ENCODE data around the gene DNAJC30.

DNA sequence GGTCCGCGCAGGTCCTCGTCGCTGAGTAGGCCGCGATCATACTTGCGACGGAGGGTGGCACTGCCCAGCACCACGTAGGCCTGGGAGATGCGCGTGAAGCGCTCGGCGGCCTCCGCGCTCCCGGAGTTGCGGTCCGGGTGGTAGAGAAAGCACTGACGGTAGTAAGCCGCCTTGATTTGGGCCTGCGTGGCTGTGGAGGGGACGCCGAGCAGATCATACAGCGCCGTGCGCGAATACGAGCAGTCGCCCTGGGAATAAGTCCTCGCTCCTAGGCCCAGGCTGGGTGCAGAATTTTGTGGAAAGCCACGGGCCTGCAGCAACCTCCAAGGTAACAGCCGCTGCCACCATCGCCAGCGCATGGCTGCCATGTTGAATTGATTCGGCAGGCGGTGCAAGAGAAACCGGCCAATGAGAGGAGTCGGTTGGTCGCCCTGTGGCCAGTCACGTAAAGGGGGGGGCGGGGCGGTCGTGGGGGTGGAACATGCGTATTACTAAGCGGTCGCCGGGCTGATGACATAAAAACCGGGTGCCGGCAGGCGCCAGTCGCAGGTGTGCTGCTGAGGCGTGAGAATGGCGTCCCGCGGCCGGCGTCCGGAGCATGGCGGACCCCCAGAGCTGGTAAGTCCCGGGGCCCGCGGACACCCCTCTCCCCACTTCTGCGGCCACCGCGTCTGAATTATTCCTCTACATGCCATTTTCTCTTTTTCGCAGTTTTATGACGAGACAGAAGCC lies at the start of gene DNAJC30, which contains the start of gene BUD23:
- TF ChIP-seq, protein P1, sequence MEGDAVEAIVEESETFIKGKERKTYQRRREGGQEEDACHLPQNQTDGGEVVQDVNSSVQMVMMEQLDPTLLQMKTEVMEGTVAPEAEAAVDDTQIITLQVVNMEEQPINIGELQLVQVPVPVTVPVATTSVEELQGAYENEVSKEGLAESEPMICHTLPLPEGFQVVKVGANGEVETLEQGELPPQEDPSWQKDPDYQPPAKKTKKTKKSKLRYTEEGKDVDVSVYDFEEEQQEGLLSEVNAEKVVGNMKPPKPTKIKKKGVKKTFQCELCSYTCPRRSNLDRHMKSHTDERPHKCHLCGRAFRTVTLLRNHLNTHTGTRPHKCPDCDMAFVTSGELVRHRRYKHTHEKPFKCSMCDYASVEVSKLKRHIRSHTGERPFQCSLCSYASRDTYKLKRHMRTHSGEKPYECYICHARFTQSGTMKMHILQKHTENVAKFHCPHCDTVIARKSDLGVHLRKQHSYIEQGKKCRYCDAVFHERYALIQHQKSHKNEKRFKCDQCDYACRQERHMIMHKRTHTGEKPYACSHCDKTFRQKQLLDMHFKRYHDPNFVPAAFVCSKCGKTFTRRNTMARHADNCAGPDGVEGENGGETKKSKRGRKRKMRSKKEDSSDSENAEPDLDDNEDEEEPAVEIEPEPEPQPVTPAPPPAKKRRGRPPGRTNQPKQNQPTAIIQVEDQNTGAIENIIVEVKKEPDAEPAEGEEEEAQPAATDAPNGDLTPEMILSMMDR (IDR thresholded peaks at IDR 0.05) = no peak
- TF ChIP-seq CBFB (CRISPR knock-in tag; IDR thresholded peaks at IDR 0.05; ENCODE audit: low read depth) (no peak), ZNF396 (CRISPR knock-in tag; IDR thresholded peaks at IDR 0.05; ENCODE audit: borderline replicate concordance) (no peak), TEAD4 (CRISPR knock-in tag; IDR thresholded peaks at IDR 0.05) (no peak; the same call in 1 of the 2 replicates), SP1 (CRISPR knock-in tag; conservative IDR thresholded peaks at IDR 0.05) (peak; percentile 88), CREB1 (CRISPR knock-in tag; IDR thresholded peaks at IDR 0.05) (peak; percentile 48; the same call in 1 of the 2 replicates), RELA (CRISPR knock-in tag; IDR thresholded peaks at IDR 0.05; ENCODE audit: borderline replicate concordance) (peak; percentile 11; the same call in 1 of the 2 replicates), PRRX2 (CRISPR knock-in tag; IDR thresholded peaks at IDR 0.05) (no peak)
- TF ChIP-seq, protein P2, sequence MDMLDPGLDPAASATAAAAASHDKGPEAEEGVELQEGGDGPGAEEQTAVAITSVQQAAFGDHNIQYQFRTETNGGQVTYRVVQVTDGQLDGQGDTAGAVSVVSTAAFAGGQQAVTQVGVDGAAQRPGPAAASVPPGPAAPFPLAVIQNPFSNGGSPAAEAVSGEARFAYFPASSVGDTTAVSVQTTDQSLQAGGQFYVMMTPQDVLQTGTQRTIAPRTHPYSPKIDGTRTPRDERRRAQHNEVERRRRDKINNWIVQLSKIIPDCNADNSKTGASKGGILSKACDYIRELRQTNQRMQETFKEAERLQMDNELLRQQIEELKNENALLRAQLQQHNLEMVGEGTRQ (CRISPR knock-in tag; IDR thresholded peaks at IDR 0.05) = no peak
- TF ChIP-seq, protein P3, sequence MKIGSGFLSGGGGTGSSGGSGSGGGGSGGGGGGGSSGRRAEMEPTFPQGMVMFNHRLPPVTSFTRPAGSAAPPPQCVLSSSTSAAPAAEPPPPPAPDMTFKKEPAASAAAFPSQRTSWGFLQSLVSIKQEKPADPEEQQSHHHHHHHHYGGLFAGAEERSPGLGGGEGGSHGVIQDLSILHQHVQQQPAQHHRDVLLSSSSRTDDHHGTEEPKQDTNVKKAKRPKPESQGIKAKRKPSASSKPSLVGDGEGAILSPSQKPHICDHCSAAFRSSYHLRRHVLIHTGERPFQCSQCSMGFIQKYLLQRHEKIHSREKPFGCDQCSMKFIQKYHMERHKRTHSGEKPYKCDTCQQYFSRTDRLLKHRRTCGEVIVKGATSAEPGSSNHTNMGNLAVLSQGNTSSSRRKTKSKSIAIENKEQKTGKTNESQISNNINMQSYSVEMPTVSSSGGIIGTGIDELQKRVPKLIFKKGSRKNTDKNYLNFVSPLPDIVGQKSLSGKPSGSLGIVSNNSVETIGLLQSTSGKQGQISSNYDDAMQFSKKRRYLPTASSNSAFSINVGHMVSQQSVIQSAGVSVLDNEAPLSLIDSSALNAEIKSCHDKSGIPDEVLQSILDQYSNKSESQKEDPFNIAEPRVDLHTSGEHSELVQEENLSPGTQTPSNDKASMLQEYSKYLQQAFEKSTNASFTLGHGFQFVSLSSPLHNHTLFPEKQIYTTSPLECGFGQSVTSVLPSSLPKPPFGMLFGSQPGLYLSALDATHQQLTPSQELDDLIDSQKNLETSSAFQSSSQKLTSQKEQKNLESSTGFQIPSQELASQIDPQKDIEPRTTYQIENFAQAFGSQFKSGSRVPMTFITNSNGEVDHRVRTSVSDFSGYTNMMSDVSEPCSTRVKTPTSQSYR (CRISPR knock-in tag; IDR thresholded peaks at IDR 0.05) = no peak
- TF ChIP-seq, protein P4, sequence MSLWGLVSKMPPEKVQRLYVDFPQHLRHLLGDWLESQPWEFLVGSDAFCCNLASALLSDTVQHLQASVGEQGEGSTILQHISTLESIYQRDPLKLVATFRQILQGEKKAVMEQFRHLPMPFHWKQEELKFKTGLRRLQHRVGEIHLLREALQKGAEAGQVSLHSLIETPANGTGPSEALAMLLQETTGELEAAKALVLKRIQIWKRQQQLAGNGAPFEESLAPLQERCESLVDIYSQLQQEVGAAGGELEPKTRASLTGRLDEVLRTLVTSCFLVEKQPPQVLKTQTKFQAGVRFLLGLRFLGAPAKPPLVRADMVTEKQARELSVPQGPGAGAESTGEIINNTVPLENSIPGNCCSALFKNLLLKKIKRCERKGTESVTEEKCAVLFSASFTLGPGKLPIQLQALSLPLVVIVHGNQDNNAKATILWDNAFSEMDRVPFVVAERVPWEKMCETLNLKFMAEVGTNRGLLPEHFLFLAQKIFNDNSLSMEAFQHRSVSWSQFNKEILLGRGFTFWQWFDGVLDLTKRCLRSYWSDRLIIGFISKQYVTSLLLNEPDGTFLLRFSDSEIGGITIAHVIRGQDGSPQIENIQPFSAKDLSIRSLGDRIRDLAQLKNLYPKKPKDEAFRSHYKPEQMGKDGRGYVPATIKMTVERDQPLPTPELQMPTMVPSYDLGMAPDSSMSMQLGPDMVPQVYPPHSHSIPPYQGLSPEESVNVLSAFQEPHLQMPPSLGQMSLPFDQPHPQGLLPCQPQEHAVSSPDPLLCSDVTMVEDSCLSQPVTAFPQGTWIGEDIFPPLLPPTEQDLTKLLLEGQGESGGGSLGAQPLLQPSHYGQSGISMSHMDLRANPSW (CRISPR knock-in tag; conservative IDR thresholded peaks at IDR 0.05; ENCODE audit: low read depth) = no peak
